ENCODE results near the gene TIPIN. TPM values are rescaled to one million over a fixed set of nuclear protein-coding genes. Genes with fewer than 3 reads are reported as not detected.

Gene TIPIN
- total and polyA plus RNA-seq, 2 experiments from 2014 or later, result 5.4 to 6.4 TPM

DNA sequence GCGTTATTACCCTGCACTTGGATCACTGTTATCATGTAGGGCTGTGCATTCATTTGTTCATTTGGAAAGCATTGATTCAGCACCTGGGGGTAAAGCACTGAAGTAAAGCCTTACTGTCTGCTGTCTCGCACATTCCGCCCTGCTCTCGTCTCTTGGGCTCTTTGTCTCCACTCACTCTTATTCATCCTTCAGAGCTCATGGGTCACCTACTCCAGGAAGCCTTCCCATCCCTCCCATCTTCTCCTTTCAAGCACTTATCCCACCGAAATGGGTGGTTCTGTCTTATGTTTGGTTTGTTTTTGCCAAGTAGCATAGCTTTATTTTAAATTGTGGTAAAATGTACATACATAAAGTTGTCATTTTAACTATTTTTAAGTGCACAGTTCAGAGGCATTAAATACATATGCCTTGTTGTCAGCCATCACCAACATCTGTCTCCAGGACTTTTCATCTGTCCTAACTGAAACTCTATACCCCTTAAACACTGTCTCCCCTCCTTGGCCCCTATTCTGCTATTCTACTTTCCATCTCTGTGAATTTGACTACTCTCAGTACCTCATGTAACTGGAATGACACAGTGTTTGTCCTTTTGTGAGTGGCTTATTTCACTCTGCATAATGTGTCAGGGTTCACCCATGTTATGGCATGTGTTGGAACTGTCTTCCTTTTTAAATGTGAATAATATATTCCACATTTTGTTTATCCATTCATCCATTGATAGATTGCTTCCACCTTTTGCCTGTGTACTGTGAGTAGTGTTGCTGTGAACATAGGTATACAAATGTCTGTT lies 53.8 kb downstream of the TIPIN start:
- no peaks in the 10 kb centered on the region for H4K20me1 ChIP-seq (ENCODE audit: insufficient read depth, poor library complexity, severe bottlenecking)
- no peaks in the 10 kb centered on the region for H3K27me3 ChIP-seq
- 92% methylated on average over 5 of the region's 5 CpGs for WGBS (ENCODE audit: low lambda C conversion rate, missing lambda C conversion rate)
- H3K79me2 ChIP-seq, result peaks cover 2% of the 10 kb centered on the region
- H3K27ac ChIP-seq, result peak overlapping the region; percentile 18
- no peak for TF ChIP-seq EZH2 (IDR thresholded peaks at IDR 0.05; ENCODE audit: borderline replicate concordance)
- TF ChIP-seq, protein P1, sequence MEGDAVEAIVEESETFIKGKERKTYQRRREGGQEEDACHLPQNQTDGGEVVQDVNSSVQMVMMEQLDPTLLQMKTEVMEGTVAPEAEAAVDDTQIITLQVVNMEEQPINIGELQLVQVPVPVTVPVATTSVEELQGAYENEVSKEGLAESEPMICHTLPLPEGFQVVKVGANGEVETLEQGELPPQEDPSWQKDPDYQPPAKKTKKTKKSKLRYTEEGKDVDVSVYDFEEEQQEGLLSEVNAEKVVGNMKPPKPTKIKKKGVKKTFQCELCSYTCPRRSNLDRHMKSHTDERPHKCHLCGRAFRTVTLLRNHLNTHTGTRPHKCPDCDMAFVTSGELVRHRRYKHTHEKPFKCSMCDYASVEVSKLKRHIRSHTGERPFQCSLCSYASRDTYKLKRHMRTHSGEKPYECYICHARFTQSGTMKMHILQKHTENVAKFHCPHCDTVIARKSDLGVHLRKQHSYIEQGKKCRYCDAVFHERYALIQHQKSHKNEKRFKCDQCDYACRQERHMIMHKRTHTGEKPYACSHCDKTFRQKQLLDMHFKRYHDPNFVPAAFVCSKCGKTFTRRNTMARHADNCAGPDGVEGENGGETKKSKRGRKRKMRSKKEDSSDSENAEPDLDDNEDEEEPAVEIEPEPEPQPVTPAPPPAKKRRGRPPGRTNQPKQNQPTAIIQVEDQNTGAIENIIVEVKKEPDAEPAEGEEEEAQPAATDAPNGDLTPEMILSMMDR (IDR thresholded peaks at IDR 0.05; ENCODE audit: poor library complexity), result no peak
- no peak for TF ChIP-seq EZH2phosphoT487 (IDR thresholded peaks at IDR 0.05; ENCODE audit: low read depth, severe bottlenecking, unreplicated experiment)
- H3K4me3 ChIP-seq, result no peak overlapping the region
- H2AFZ ChIP-seq, result no peak overlapping the region
- H3K4me1 ChIP-seq (ENCODE audit: insufficient read depth), result no peaks in the 10 kb centered on the region
- no peak overlapping the region for H3K4me2 ChIP-seq
- DNase-seq (ENCODE audit: low spot score), result no peak
- H3K9me2 ChIP-seq (replicated peaks; ENCODE audit: insufficient read depth), result no peaks in the 10 kb centered on the region
- no peaks in the 10 kb centered on the region for H3K36me3 ChIP-seq (replicated peaks; ENCODE audit: insufficient read depth, low read depth)
- H3K9me3 ChIP-seq (ENCODE audit: low read depth), result no peaks in the 10 kb centered on the region

DNA sequence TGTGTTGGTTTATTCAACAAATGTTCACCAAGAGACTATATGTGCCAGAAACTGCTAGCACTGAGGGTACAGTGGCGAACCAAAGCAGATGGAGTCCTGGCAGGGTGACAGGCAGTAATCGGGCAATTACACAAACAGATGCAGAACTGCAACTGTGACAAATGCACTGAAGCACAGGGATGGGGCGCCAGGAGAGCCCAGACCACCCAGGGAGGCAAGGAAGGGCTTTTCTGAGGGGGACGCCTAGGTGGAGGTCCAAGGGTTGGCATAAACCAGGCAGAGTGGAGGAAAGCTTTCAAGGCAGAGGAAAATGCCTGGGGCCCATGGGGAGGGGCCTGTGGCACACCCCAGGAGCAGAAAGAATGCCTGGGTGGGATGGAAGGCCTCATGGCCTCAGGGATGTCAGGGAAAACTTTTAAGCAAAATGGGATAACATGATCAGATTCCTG lies 57.7 kb downstream of the TIPIN start:
- no peaks in the 10 kb centered on the region for H3K9me3 ChIP-seq (ENCODE audit: low read depth)
- peaks cover 33% of the 10 kb centered on the region for H3K79me2 ChIP-seq
- H3K27ac ChIP-seq, result peak overlapping the region; percentile 41
- no peaks in the 10 kb centered on the region for H4K20me1 ChIP-seq (ENCODE audit: insufficient read depth, poor library complexity, severe bottlenecking)
- TF ChIP-seq, protein P1 (IDR thresholded peaks at IDR 0.05; ENCODE audit: poor library complexity), result no peak
- TF ChIP-seq EZH2phosphoT487 (IDR thresholded peaks at IDR 0.05; ENCODE audit: low read depth, severe bottlenecking, unreplicated experiment), result no peak
- no peak for TF ChIP-seq EZH2 (IDR thresholded peaks at IDR 0.05; ENCODE audit: borderline replicate concordance)
- H3K9me2 ChIP-seq (replicated peaks; ENCODE audit: insufficient read depth), result no peaks in the 10 kb centered on the region
- 65% methylated on average over 4 of the region's 4 CpGs for WGBS (ENCODE audit: low lambda C conversion rate, missing lambda C conversion rate)
- DNase-seq (ENCODE audit: low spot score), result peak; percentile 18
- H3K4me3 ChIP-seq, result no peak overlapping the region
- H3K27me3 ChIP-seq, result no peaks in the 10 kb centered on the region
- H3K4me2 ChIP-seq, result no peak overlapping the region
- H2AFZ ChIP-seq, result no peak overlapping the region
- H3K4me1 ChIP-seq (ENCODE audit: insufficient read depth), result peaks cover 17% of the 10 kb centered on the region
- H3K36me3 ChIP-seq (replicated peaks; ENCODE audit: insufficient read depth, low read depth), result no peaks in the 10 kb centered on the region

DNA sequence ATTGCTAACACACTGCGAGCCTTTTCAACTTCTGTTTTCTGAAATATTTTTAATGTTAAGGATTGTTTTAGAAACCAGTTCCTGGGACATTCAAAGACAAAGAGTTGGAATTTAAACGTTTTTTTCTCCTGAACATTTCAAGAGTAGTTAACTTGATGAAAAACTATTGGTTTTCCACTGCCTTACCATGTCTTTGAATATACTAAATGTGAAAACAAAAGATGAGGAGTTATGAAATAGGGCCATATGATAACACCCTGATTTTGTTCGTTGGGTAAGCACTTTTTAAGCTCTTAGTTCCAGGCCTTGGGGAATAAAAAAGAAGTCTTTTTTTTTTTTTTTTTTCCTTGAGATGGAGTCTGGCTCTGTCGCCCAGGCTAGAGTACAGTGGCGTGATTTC lies 60.3 kb downstream of the TIPIN start:
- Histone ChIP-seq H3K27me3 (no peaks in the 10 kb centered on the region), H3K4me2 (no peak overlapping the region)
- 79% methylated on average over 5 of the region's 5 CpGs for WGBS (ENCODE audit: low lambda C conversion rate, missing lambda C conversion rate)

GRCh38 chr15:66294932-66295235 lies 61.6 kb downstream of the TIPIN start:
- peaks cover 37% of the 10 kb centered on the region for H3K79me2 ChIP-seq
- TF ChIP-seq, protein P1 (IDR thresholded peaks at IDR 0.05; ENCODE audit: poor library complexity), result no peak
- no peak for TF ChIP-seq EZH2 (IDR thresholded peaks at IDR 0.05; ENCODE audit: borderline replicate concordance)
- TF ChIP-seq EZH2phosphoT487 (IDR thresholded peaks at IDR 0.05; ENCODE audit: low read depth, severe bottlenecking, unreplicated experiment), result no peak
- H3K4me1 ChIP-seq (ENCODE audit: insufficient read depth), result peaks cover 27% of the 10 kb centered on the region
- peak overlapping the region; percentile 90 for H3K27ac ChIP-seq
- H3K4me2 ChIP-seq, result peak overlapping the region; percentile 82
- H4K20me1 ChIP-seq (ENCODE audit: insufficient read depth, poor library complexity, severe bottlenecking), result no peaks in the 10 kb centered on the region
- peak overlapping the region; percentile 93 for H2AFZ ChIP-seq
- peak; percentile 31 for DNase-seq (ENCODE audit: low spot score)
- H3K4me3 ChIP-seq, result no peak overlapping the region
- no peaks in the 10 kb centered on the region for H3K36me3 ChIP-seq (replicated peaks; ENCODE audit: insufficient read depth, low read depth)
- no peaks in the 10 kb centered on the region for H3K27me3 ChIP-seq
- H3K9me2 ChIP-seq (replicated peaks; ENCODE audit: insufficient read depth), result no peaks in the 10 kb centered on the region
- H3K9me3 ChIP-seq (ENCODE audit: low read depth), result no peaks in the 10 kb centered on the region
- 38% methylated on average over 3 of the region's 3 CpGs for WGBS (ENCODE audit: low lambda C conversion rate, missing lambda C conversion rate)

More for the DNA sequence above, 60.3 kb downstream of the TIPIN start:
- H2AFZ ChIP-seq, result no peak overlapping the region
- H3K27ac ChIP-seq, result no peak overlapping the region
- no peak for DNase-seq (ENCODE audit: low spot score)
- no peak for TF ChIP-seq EZH2 (IDR thresholded peaks at IDR 0.05; ENCODE audit: borderline replicate concordance)
- no peaks in the 10 kb centered on the region for H4K20me1 ChIP-seq (ENCODE audit: insufficient read depth, poor library complexity, severe bottlenecking)
- no peak overlapping the region for H3K4me3 ChIP-seq
- H3K79me2 ChIP-seq, result peaks cover 37% of the 10 kb centered on the region
- peaks cover 27% of the 10 kb centered on the region for H3K4me1 ChIP-seq (ENCODE audit: insufficient read depth)
- no peaks in the 10 kb centered on the region for H3K9me2 ChIP-seq (replicated peaks; ENCODE audit: insufficient read depth)
- no peaks in the 10 kb centered on the region for H3K9me3 ChIP-seq (ENCODE audit: low read depth)
- no peaks in the 10 kb centered on the region for H3K36me3 ChIP-seq (replicated peaks; ENCODE audit: insufficient read depth, low read depth)
